Right lobe of liver (tissue), 6 donors: ENCODE measurements around the gene SLC5A2. TPM values are rescaled to one million over a fixed set of nuclear protein-coding genes. Genes with fewer than 3 reads are reported as not detected.
A peak's percentile ranks its signal among the peaks of the same experiment; 100 is the strongest.
"Not testable (repeated sequence)": the region's sequence is repeated elsewhere in the genome, so short reads cannot be mapped to it uniquely, and the experiment has no call there.

Source experiments
- ATAC-seq, 4 donors: fragments of 200-7000 bp; cut with Tn5 transposase; one replicate each; pipeline ENCODE4 v1.9.1; 2020; ENCODE audit warnings: mild to moderate bottlenecking in 4 of 4, moderate library complexity in 4 of 4
- DNase-seq, 3 donors: peaks; one replicate each; pipeline ENCODE4 v3.0.0-alpha.2; 2020
- H3K27ac ChIP-seq, 3 donors: fragments of 200-600 bp; one replicate each; pipeline ENCODE4 v1.8.0; 2022
- H3K27me3 ChIP-seq, 2 donors: fragments of 200-600 bp; one replicate each; pipeline ENCODE4 v1.8.0; 2022
- H3K36me3 ChIP-seq, 4 donors: fragments of 200-600 bp; sonication (generic) in 1 of 4; one replicate each; pipeline versions ENCODE4 v1.5.1 to v1.8.0; 2017 to 2022; ENCODE audit warnings: control low read depth in 1 of 4
- H3K4me1 ChIP-seq, 4 donors: fragments of 200-600 bp; sonication (generic) in 1 of 4; one replicate each; pipeline versions ENCODE4 v1.5.1 to v1.8.0; 2017 to 2022; ENCODE audit warnings: control low read depth in 1 of 4
- H3K4me3 ChIP-seq, 3 donors: fragments of 200-600 bp; one replicate each; pipeline ENCODE4 v1.8.0; 2022
- H3K9me3 ChIP-seq, 4 donors: fragments of 200-600 bp; sonication (generic) in 1 of 4; one replicate each; pipeline versions ENCODE4 v1.5.1 to v1.8.0; 2017 to 2022; ENCODE audit warnings: control low read depth in 1 of 4
- POLR2A ChIP-seq: fragments of 450-650 bp; IDR thresholded peaks from one replicate; pipeline ENCODE4 v1.6.1; 2017; ENCODE audit warnings: antibody characterized with exemption, mild to moderate bottlenecking
- WGBS: methylation state at CpG from one replicate; pipeline ENCODE4 v1.1.6; 2018; ENCODE audit warnings: low coverage, low lambda C conversion rate; ENCODE audit not compliant: insufficient coverage; ENCODE audit errors: missing lambda C conversion rate; 5-methylcytosine and 5-hydroxymethylcytosine counted together
- intact Hi-C, 2 donors: fragments of 100-400 bp; cut with DNase I; formaldehyde crosslinking; loops; one replicate each; pipeline versions ENCODE4 v1.11.2 to v1.14.1; 2022
- long read RNA-seq: library from polyadenylated mRNA; unstranded; transcript quantifications from one replicate; pipeline ENCODE4 v2.0.0, GENCODE V29; 2019
- total RNA-seq, 6 experiments: library from RNA; depleted of rRNA in 2 of 6; stranded (reverse); fragments of >200 nt in 2 of 6; fragmentation: NEBNext Ultra II Directional in 3 of 6; extraction: Animal tissue kit (Norgen Biotek cat#: 25700) in 3 of 6; gene quantifications; one replicate each; pipeline versions ENCODE4 v1.1.0 to v1.2.4, GENCODE V29; 2016 to 2023
- TF ChIP-seq, protein P1 (sequence below), 4 donors: fragments of 200-600 bp in 3 of 4; fragments of 450-650 bp in 1 of 4; IDR thresholded peaks; one replicate each; pipeline versions ENCODE4 v1.5.1 to v1.8.0; 2016 to 2022; ENCODE audit warnings: antibody characterized with exemption in 4 of 4, mild to moderate bottlenecking in 2 of 4
- donor health status: DM: no; HTN: yes; CAD: no.
- donor health status: DM: no; HTN: no; CAD: no.
- donor health status: DM: no; HTN: no; CAD: no.
- donor health status: DM: no; HTN: yes; CAD: no.
- donor health status: DM: no; HTN: yes; CAD: no.

The SLC5A2 gene
- under 1 TPM in 3 of 6 experiments, not detected in 3; 0.07 to 0.14 (median 0.12) TPM for total RNA-seq
- long read RNA-seq: 0 reads

DNA sequence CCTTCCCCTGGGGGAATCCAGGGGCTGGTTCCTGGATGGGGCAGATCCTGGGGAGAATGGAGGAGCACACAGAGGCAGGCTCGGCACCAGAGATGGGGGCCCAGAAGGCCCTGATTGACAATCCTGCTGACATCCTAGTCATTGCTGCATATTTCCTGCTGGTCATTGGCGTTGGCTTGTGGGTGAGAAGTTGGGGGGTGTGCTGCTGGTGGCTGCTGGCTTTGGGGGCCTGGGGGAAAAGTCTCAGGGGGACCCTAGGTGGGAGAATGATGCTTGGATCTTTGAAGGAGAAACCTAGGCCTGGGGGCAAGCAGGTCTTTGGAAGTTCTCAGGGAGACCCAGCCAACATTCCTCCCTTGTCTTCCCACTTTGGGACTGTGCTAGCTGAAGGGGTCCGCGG is at the start of gene SLC5A2:
Gene SLC5A2 (plus strand): TSS at position 43 of the 400 bp plus-strand sequence. CDS start 14 bp downstream, at position 57.
- TF ChIP-seq, protein P1, sequence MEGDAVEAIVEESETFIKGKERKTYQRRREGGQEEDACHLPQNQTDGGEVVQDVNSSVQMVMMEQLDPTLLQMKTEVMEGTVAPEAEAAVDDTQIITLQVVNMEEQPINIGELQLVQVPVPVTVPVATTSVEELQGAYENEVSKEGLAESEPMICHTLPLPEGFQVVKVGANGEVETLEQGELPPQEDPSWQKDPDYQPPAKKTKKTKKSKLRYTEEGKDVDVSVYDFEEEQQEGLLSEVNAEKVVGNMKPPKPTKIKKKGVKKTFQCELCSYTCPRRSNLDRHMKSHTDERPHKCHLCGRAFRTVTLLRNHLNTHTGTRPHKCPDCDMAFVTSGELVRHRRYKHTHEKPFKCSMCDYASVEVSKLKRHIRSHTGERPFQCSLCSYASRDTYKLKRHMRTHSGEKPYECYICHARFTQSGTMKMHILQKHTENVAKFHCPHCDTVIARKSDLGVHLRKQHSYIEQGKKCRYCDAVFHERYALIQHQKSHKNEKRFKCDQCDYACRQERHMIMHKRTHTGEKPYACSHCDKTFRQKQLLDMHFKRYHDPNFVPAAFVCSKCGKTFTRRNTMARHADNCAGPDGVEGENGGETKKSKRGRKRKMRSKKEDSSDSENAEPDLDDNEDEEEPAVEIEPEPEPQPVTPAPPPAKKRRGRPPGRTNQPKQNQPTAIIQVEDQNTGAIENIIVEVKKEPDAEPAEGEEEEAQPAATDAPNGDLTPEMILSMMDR (IDR thresholded peaks at IDR 0.05): no peak
- TF ChIP-seq POLR2A: no peak
- ATAC-seq (no peak), DNase-seq (peak in 1 of 3 donors; percentile 35)
- Histone ChIP-seq H3K27me3 (no peaks in the 10 kb centered on the region), H3K4me3 (no peak within 1 kb of the TSS), H3K4me1 (peaks cover 0 to 12% (median 2%) of the 10 kb centered on the region in 4 donors), H3K9me3 (no peaks in the 10 kb centered on the region), H3K36me3 (no peaks in the 10 kb centered on the region), H3K27ac (no peak within 1 kb of the TSS)
- WGBS: 43% methylated on average over 1 of the region's 4 CpGs
- intact Hi-C loops: no loop called here

DNA sequence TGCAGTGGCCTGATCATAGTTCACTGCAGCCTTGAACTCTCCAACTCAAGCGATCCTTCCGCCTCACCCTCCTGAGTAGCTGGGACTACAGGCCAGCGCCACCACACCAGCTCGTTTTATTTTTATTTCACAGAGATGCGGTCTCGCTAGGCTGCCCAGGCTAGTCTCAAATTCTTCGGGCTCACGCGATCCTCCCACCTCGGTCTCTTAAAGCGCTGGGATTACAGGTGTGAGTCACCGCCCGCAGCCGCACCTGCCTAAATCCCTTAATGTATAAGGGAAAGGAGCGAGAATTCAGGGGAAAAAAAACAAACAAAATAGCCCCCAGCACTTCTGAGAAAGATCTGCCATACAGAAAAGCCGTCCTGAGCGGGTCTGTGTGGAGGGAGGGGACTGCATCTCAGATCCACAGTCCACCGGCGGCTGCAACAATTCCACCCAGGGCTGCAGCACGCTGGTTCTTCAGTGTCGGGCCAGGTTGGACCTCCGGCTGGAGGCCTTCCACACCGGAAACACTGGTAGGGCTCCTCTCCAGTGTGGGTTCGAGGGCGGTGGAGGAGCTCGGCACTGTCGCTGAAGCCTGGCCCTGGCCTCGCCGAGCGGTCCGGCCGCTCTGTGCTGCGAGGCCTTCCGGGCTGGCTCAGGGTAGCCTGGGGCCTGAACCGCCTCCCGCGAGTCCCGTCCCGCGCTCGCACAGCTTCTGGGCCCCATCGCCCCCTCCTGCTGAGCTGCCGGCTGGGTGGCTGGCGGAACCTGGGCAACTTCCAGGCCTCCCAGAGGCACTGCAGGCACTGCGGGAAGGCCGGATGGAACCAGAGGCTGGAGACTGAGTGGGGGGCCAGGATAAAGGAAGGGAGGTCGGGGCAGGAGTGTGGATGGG is 47.3 kb upstream of the SLC5A2 start:
- Histone ChIP-seq H3K27ac (no peak overlapping the region), H3K4me3 (no peak overlapping the region), H3K9me3 (no peaks in the 10 kb centered on the region), H3K27me3 (no peaks in the 10 kb centered on the region), H3K36me3 (no peaks in the 10 kb centered on the region), H3K4me1 (no peaks in the 10 kb centered on the region)
- TF ChIP-seq POLR2A: no peak
- TF ChIP-seq, protein P1 (IDR thresholded peaks at IDR 0.05): no peak
- WGBS: 89% methylated on average over 15 of the region's 47 CpGs
- DNase-seq (no peak), ATAC-seq (peak in 1 of 4 donors; percentile 47)
- intact Hi-C loops: loop anchor here in 1 of 2 donors (10.0 kb wide), 1 partner anchor 441 kb away; no protein-coding TSS in a partner anchor

DNA sequence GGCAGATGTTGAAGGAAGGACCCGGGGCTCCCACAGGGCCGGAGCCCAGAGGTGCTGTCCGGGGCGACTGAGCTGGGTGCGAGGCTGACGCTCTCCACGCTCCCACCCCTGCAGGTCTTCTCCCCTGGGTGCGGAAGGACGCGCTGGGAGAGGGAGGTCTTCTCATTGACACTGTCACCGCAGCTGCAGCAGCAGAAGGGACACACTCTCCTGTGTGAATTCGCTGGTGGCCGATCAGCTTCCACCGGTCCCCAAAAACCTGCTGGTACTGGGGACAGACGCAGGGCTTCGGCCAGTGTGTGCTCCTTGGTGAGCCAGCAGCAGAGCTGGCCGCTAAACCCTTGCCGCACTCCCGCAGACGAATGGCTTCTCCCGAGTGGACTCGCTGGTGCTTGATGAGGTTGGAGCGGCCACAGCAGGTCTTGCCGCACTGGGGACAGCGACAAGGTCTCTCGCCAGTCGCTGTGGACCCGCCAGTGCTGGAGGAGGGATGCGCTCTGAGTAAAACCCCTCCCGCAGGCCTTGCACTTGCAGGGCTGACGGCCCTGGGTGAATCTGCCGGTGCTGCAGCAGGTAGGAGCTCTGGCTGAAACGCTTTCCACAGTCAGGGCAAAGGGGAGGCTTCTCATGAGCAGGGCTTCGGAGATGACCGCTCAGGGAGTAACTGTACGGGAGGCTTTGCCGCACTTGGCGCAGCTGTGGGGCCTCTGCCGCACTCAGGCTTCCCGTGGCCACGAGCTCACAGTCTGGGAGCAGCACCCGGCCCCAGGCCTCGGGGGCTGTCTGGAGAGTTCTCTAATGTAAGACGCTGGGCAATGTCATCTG is 46.5 kb upstream of the SLC5A2 start:
- Histone ChIP-seq H3K27me3 (no peaks in the 10 kb centered on the region), H3K36me3 (no peaks in the 10 kb centered on the region), H3K4me3 (no peak overlapping the region), H3K27ac (no peak overlapping the region), H3K4me1 (no peaks in the 10 kb centered on the region), H3K9me3 (no peaks in the 10 kb centered on the region)
- WGBS: 96% methylated on average over 10 of the region's 44 CpGs
- DNase-seq (no peak), ATAC-seq (peak in 1 of 4 donors; percentile 27)
- TF ChIP-seq, protein P1 (IDR thresholded peaks at IDR 0.05): no peak
- no peak for TF ChIP-seq POLR2A
- intact Hi-C loops: loop anchor here in 1 of 2 donors (10.0 kb wide), 1 partner anchor 442 kb away; no protein-coding TSS in a partner anchor

- DNase-seq: no peak
- no peaks in the 10 kb centered on the region for H3K36me3 ChIP-seq
- no peak overlapping the region for H3K27ac ChIP-seq
- no peak overlapping the region for H3K4me3 ChIP-seq
- H3K9me3 ChIP-seq: no peaks in the 10 kb centered on the region
- intact Hi-C loops: loop anchor here in 1 of 2 donors (10.0 kb wide), 1 partner anchor 444 kb away; no protein-coding TSS in a partner anchor
- peaks cover 0 to 5% (median 0%) of the 10 kb centered on the region in 4 donors for H3K4me1 ChIP-seq
- no CpG with 5 or more reads among the region's 2 CpGs for WGBS
- no peaks in the 10 kb centered on the region for H3K27me3 ChIP-seq
- ATAC-seq: no peak
- no peak for TF ChIP-seq POLR2A
- TF ChIP-seq, protein P1 (IDR thresholded peaks at IDR 0.05): no peak
Observed at GRCh38 chr16:31438414-31438813, 44.5 kb upstream of the SLC5A2 start.

DNA sequence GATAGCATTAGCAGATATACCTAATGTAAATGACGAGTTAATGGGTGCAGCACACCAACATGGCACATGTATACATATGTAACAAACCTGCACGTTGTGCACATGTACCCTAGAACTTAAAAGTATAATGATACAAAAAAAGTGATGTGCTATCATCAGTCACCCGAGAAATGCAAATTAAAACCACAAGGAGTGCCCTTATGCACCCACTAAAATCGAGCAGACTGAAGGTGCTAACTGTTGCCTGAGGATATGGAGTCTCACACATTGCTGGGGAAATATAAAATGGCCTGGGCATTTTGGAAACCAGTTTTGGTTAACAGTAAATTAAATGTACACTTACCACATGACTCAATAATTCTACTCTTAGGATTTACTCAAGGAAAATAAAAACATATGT is 43.9 kb upstream of the SLC5A2 start:
- ATAC-seq: not testable (repeated sequence)
- WGBS: 70% methylated on average over 4 of the region's 4 CpGs

More for the DNA sequence above, 43.9 kb upstream of the SLC5A2 start:
- intact Hi-C loops: loop anchor here in 1 of 2 donors (10.0 kb wide), 1 partner anchor 444 kb away; no protein-coding TSS in a partner anchor
- H3K36me3 ChIP-seq, H3K4me1 ChIP-seq, DNase-seq, H3K4me3 ChIP-seq, H3K27ac ChIP-seq, H3K27me3 ChIP-seq, H3K9me3 ChIP-seq: not testable (repeated sequence)
